SKM-1 treated with dmso at 0.1 percent for 144 hours (cell line): ENCODE data around the gene CUTC.
"Not testable (repeated sequence)": the region's sequence is repeated elsewhere in the genome, so short reads cannot be mapped to it uniquely, and the experiment has no call there.

Experiments used
- DNase-seq: peaks from one replicate; lab custom pipeline; 2025; ENCODE audit not compliant: unreplicated experiment; lab: John Stamatoyannopoulos, UW

CUTC gene

GRCh38 chr10:99732033-99732842 lies at the start of gene CUTC, which contains the start of gene COX15:
Gene CUTC (plus strand): TSS chr10:99732234. CDS start chr10:99732349, 115 bp downstream.
Gene COX15 (minus strand): TSS chr10:99732127. CDS start chr10:99732049, 78 bp downstream.
- peak; percentile 97 for DNase-seq

GRCh38 chr10:99682752-99683151 lies 49.3 kb upstream of the CUTC start:
- no peak for DNase-seq

- DNase-seq: peak; percentile 95
These were observed 46.5 kb upstream of the CUTC start for GRCh38 chr10:99685597-99685967.

- no peak for DNase-seq
These were observed 42.6 kb upstream of the CUTC start for GRCh38 chr10:99689461-99689860.

GRCh38 chr10:99693933-99694583 lies 38.0 kb upstream of the CUTC start:
- DNase-seq: no peak

- no peak for DNase-seq
These were observed 36.3 kb upstream of the CUTC start for GRCh38 chr10:99695761-99696160.

- DNase-seq: no peak
These were observed 33.4 kb upstream of the CUTC start for GRCh38 chr10:99698504-99699080.

GRCh38 chr10:99700649-99701048 lies 31.4 kb upstream of the CUTC start:
- no peak for DNase-seq

- no peak for DNase-seq
These were observed 23.5 kb upstream of the CUTC start for GRCh38 chr10:99708428-99709012.

- DNase-seq: no peak
These were observed 22.4 kb upstream of the CUTC start for GRCh38 chr10:99709480-99710229.

- peak; percentile 56 for DNase-seq
These were observed 20.8 kb upstream of the CUTC start for GRCh38 chr10:99711129-99711719.

GRCh38 chr10:99714446-99714845 lies 17.6 kb upstream of the CUTC start:
- no peak for DNase-seq

GRCh38 chr10:99720387-99720786 lies 11.6 kb upstream of the CUTC start:
- DNase-seq: no peak

GRCh38 chr10:99730026-99730425 lies 2.0 kb upstream of the CUTC start:
- DNase-seq: no peak

- no peak for DNase-seq
These were observed 565 bp upstream of the CUTC start for GRCh38 chr10:99731306-99732032.

- no peak for DNase-seq
These were observed 1.3 kb downstream of the CUTC start for GRCh38 chr10:99733366-99733765.

GRCh38 chr10:99734111-99734510 lies 2.1 kb downstream of the CUTC start:
- DNase-seq: not testable (repeated sequence)

- DNase-seq: no peak
These were observed 8.2 kb downstream of the CUTC start for GRCh38 chr10:99740260-99740659.

GRCh38 chr10:99740933-99741559 lies 9.0 kb downstream of the CUTC start:
- no peak for DNase-seq
